Stimulated activated naive CD8-positive, alpha-beta T cell treated with anti-CD3 and anti-CD28 coated beads, Interleukin-15, amount 100 ng/mL, for 72 hours (primary cell): ENCODE measurements around the gene VWC2L.

Experiments used
- ATAC-seq: fragments of 150-1000 bp; cut with Tn5 transposase; 2 replicates; pipeline ENCODE4 v1.10.0; 2021; ENCODE audit warnings: mild to moderate bottlenecking, moderate library complexity
- DNase-seq, 2 donors: peaks; one replicate each; pipeline ENCODE4 v3.0.0; 2021 to 2022
- H3K27ac Mint-ChIP-seq, 2 donors: one replicate each; pipeline ENCODE4 v1.8.0; 2022; ENCODE audit warnings: mild to moderate bottlenecking in 2 of 2, mixed read lengths in 2 of 2, moderate library complexity in 2 of 2
- H3K27me3 Mint-ChIP-seq: one replicate; pipeline ENCODE4 v1.8.0; 2022; ENCODE audit warnings: mixed read lengths
- H3K4me1 Mint-ChIP-seq: one replicate; pipeline ENCODE4 v1.8.0; 2022; ENCODE audit warnings: mild to moderate bottlenecking, mixed read lengths
- H3K4me3 Mint-ChIP-seq, 2 donors: one replicate each; pipeline ENCODE4 v1.8.0; 2022; ENCODE audit warnings: mild to moderate bottlenecking in 2 of 2, mixed read lengths in 2 of 2, moderate library complexity in 1 of 2
- H3K9me3 Mint-ChIP-seq, 2 donors: one replicate each; pipeline ENCODE4 v1.8.0; 2022; ENCODE audit warnings: mixed read lengths in 2 of 2

Gene VWC2L

DNA sequence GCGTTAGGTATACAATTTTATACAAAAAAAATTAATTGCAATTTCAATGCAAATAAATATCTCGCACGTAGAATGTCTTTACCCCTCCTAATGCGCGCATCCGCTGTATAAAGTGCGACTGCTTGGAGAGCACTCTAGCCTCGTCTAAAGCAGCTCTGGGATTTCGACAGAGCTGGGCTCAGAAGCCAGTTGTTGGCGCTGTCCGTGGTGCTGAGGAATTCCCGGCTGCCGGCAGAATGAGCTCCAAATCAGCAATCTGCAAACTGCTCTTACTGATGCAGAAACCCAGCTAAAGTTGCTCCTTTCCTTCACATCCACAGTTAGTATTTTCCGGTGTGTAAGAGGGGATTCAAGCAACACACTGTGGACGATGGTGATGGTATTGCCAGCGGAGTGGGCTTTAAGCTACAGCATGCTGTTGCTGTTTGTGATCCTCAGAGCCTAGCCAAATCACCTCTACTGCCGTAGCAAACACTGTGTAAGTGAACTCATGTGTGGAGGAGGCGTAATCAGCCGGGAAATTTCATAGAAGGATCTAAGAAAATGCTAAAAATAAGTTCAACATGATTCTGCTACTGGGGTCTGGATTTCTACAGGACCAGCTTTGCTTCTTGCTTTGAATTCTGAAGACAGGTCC lies at the start of gene VWC2L:
Gene VWC2L (plus strand): TSS at position 137 of the 637 bp plus-strand sequence. CDS start 3,140 bp downstream, outside the sequence.
- ATAC-seq (no peak), DNase-seq (peak in 1 of 2 donors; percentile 10)
- Mint-ChIP-seq H3K4me3 (no peak within 1 kb of the TSS), H3K27me3 (no peaks in the 10 kb centered on the region), H3K4me1 (no peaks in the 10 kb centered on the region), H3K9me3 (no peaks in the 10 kb centered on the region), H3K27ac (no peak within 1 kb of the TSS)

DNA sequence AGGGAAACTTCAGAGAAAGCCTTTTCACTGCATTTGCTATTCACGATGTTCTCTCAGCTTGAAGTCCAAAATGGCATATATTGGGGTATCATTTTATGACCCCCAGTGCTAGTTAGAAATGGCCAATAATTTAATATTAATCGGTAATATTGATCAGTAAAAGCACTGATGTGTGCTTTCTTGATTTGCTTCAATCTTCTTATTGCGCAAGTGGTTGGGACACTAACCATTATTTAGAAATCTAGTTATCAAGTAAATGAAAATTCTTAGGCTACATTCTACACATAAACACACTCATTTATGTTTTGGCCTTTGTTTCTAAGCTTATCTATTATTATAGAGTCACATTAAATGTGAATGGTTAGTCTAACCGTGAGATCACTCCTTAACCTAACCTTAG lies 49.7 kb upstream of the VWC2L start:
- DNase-seq, result no peak

DNA sequence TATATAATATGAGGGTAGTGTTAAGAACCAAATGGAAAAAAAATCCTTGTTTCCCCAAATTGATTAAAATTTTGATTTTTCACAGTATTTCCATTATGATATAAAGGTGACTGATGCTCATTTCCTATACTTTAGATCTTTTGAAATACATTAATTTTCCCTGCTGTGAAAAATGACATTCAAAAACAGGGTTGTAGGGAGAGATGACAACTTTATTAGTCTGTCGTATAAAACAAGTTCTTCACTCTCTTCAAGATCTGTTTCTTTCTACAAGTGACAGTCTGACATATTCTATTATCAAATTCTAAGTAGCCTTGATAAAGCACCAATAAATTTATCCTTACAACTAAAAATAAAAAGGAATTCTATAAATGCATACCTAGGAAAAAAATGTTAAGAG lies 45.3 kb upstream of the VWC2L start:
- no peak for ATAC-seq
- no peak for DNase-seq
- H3K27me3 Mint-ChIP-seq, result no peaks in the 10 kb centered on the region

More for the DNA sequence above, 49.7 kb upstream of the VWC2L start:
- peaks cover 9 to 13% of the 10 kb centered on the region in 2 donors for H3K9me3 Mint-ChIP-seq
- no peak overlapping the region for H3K4me3 Mint-ChIP-seq
- no peak for ATAC-seq
- no peaks in the 10 kb centered on the region for H3K27me3 Mint-ChIP-seq
- no peaks in the 10 kb centered on the region for H3K4me1 Mint-ChIP-seq
- no peak overlapping the region for H3K27ac Mint-ChIP-seq

DNA sequence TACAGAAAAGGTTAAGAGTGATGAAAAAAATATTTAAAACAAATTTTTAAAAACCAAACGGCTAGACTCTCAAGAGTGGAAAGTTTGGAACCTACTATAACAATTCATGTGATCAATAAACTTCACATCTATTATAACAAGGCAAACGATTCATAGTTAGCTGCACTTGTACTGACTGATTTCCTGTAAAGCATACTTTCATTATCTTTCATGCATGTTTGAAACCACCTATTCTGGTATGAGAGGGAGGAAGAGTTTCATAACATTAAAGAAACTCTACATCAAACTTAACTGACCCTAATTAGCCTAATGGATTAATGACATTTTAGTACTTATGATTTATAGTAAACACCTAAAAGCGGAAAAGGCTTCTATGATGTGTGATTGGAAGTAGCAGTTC lies 43.7 kb upstream of the VWC2L start:
- Mint-ChIP-seq H3K27me3 (no peaks in the 10 kb centered on the region), H3K4me1 (no peaks in the 10 kb centered on the region), H3K27ac (no peak overlapping the region), H3K9me3 (no peaks in the 10 kb centered on the region), H3K4me3 (no peak overlapping the region)
- DNase-seq, result no peak
- ATAC-seq, result no peak

More for the DNA sequence above, 45.3 kb upstream of the VWC2L start:
- H3K4me3 Mint-ChIP-seq, result no peak overlapping the region
- no peak overlapping the region for H3K27ac Mint-ChIP-seq
- H3K4me1 Mint-ChIP-seq, result no peaks in the 10 kb centered on the region
- H3K9me3 Mint-ChIP-seq, result no peaks in the 10 kb centered on the region

DNA sequence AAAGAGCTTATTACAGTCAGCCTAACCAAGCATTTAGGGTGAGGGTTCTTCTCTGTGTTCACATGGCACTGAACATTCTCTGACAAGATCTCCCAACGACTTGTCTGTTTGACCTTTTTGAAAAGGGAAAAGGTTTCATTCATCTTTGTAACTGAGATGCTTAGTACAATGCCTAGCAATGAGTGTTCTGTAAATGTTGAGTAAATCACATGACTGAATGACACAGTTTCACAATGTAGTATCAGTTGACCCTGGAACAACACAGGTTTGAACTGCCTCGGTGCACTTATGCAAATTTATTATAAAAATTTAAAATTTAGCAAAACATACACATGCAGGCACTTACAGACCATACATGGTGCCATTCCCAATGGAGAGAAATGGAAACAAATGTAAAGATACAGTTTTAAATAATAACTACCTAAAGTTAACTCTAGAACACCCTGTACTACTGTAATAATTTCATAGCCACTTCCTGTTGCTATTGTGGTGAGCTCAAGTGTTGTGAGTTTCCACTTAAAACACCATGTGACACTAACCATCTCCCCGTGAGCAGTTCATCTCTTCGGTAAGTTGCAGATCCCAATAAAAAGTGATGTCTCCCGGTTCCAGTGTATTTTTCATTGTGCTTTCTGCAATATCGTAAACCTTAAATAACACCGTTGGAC lies 34.1 kb upstream of the VWC2L start:
- Mint-ChIP-seq H3K27me3 (no peaks in the 10 kb centered on the region), H3K9me3 (no peaks in the 10 kb centered on the region), H3K4me1 (no peaks in the 10 kb centered on the region), H3K27ac (no peak overlapping the region), H3K4me3 (no peak overlapping the region)
- DNase-seq (no peak), ATAC-seq (no peak)

DNA sequence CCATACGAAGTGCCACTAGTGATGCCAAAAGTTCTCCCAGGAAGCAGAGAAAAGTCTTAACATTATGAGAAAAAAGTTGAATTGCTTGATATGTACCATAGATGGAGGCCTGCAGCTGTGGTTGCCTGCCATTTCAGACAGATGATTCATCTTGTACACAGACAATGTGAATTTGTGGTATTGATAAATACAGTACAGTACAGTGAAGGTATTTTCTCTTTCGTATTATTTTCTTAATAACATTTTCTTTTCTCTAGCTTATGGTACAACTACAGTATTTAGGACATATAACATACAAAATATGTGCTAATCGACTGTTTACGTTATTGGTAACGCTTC lies 33.6 kb upstream of the VWC2L start:
- Mint-ChIP-seq H3K4me3 (no peak overlapping the region), H3K27me3 (no peaks in the 10 kb centered on the region), H3K27ac (no peak overlapping the region), H3K9me3 (no peaks in the 10 kb centered on the region), H3K4me1 (no peaks in the 10 kb centered on the region)
- DNase-seq (no peak), ATAC-seq (no peak)

DNA sequence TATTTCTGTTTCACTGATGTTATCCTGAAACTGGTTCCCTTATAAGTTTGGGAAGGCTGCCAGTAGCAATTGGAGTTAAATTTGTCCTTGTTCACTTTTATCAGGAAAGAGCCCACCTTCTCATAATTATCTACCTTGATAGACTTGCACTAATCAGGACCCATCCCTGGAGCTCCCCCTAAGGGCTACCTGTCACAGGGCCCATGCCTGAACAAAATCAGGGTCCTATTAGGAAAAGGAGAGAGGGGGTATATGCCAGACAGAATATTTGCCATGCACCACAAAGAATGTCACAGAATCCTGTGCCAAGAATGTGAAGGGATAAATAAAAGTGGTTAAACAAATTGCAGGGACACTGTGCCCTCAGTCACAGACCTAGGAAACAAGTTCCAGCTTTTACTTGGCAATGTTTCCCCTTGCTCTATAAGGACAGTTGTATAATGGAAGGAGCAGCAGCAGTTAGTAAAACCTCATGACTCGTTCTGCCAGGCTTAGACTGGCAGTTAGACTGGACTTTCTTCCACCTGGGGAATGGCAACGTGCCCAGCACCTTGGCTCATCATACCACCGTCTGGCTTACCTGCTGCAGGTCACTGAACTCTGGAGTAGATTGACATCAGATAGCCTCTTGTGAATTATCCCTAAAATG lies 32.3 kb upstream of the VWC2L start:
- H3K4me3 Mint-ChIP-seq, result no peak overlapping the region
- H3K4me1 Mint-ChIP-seq, result no peaks in the 10 kb centered on the region
- DNase-seq (no peak), ATAC-seq (no peak)
- H3K27me3 Mint-ChIP-seq, result no peaks in the 10 kb centered on the region
- H3K9me3 Mint-ChIP-seq, result no peaks in the 10 kb centered on the region
- no peak overlapping the region for H3K27ac Mint-ChIP-seq

DNA sequence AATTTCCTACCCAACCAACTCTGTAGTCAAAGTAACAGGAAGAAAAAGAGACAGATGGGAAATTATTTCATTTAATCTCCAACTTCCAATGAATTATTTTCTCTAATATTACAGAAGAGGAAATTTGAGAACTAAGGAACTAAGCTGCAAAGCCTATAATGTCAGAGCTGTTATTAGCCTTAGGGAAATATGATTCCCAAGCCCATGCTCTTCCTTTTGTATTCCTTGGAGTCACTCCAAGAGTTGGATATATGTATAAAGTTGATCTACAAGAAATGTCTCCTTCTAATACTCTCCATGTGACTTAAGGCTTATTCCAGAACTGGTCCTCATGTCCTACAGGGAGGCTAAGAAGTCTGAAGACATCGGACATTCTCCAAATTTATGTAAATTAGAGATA lies 31.6 kb upstream of the VWC2L start:
- H3K27me3 Mint-ChIP-seq, result no peaks in the 10 kb centered on the region
- no peak overlapping the region for H3K27ac Mint-ChIP-seq
- H3K4me1 Mint-ChIP-seq, result no peaks in the 10 kb centered on the region
- DNase-seq, result no peak
- no peak for ATAC-seq
- no peak overlapping the region for H3K4me3 Mint-ChIP-seq
- H3K9me3 Mint-ChIP-seq, result no peaks in the 10 kb centered on the region

DNA sequence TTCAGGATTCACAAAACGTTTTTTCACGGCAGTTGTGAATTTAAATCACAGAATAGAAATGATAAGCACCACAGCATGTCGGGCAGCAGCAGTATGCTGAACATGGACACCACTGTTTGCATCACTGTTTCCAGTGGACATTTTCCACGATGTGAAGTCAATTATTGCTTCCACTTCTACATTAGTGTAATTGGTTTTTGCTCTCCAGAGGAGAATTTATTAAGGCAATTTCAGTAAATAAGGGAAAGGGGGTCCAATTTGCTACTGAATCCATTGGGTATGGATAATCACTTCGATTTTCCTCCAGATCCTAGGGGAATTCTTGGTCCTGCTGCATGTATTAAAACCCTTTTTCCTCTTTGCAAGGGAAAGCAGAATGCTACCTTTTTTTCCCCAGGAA lies 30.2 kb upstream of the VWC2L start:
- no peak for ATAC-seq
- Mint-ChIP-seq H3K4me3 (no peak overlapping the region), H3K27ac (no peak overlapping the region), H3K27me3 (no peaks in the 10 kb centered on the region), H3K9me3 (no peaks in the 10 kb centered on the region), H3K4me1 (no peaks in the 10 kb centered on the region)
- no peak for DNase-seq

DNA sequence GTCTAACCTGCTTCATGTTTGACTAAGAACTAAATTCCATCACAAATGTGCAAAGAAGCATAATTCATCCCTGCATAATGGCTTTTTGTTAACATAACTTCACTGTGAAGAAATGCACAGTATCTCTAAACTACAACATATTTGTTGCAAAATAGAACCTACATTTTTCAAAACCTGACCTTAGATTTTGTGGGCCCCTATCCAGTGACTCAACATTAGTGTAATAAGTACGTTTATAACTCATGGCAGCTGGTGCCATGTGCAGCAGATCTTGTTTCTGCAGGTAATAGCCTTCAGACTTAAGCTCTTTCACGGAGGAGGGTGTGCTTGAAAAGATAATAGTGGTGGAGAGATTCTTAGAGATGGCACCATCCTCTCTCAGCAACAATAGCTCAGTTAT lies 28.6 kb upstream of the VWC2L start:
- Mint-ChIP-seq H3K9me3 (no peaks in the 10 kb centered on the region), H3K27ac (no peak overlapping the region), H3K4me3 (no peak overlapping the region), H3K27me3 (no peaks in the 10 kb centered on the region), H3K4me1 (no peaks in the 10 kb centered on the region)
- ATAC-seq (no peak), DNase-seq (no peak)

DNA sequence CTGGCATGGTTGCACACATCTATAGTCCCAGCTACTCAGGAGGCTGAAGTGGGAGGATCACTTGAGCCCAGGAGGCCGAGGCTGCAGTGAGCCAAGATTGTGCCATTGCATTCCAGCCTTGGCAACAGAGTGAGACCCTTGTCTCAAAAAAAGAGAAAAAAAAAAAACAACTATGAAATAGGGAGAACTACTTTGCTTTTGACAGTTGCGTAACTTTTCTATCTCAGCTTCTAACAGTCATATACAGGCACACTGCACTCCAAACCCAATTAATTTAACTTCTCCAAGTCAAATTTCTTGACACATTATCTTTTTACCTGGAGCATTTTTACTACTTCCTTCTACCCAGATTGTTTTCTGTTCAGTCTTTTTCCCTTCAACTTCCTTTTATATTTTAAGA lies 24.1 kb upstream of the VWC2L start:
- H3K4me1 Mint-ChIP-seq, result no peaks in the 10 kb centered on the region
- H3K27me3 Mint-ChIP-seq, result no peaks in the 10 kb centered on the region
- no peak overlapping the region for H3K4me3 Mint-ChIP-seq
- no peak for ATAC-seq
- H3K9me3 Mint-ChIP-seq, result no peaks in the 10 kb centered on the region
- H3K27ac Mint-ChIP-seq, result no peak overlapping the region
- DNase-seq, result no peak

DNA sequence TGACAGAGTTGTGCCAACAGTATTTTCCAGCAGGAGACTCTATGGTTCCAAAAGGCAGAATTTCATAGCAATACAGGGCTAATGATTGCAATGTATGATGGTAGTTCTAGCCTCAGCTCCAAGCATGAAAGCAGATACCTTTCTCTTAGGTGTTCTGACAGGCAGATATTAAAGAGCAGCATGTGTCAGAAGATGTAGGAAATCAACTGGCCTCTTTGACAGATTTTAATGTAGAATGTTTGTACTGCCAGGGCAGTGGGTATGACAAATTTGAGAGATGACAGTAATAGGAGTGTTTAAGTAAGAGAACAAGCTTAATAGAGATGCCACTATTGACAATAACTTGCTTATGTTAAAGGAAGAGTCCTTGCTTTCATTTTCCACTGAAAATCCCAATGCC lies 21.5 kb upstream of the VWC2L start:
- Mint-ChIP-seq H3K4me3 (no peak overlapping the region), H3K9me3 (no peaks in the 10 kb centered on the region), H3K4me1 (no peaks in the 10 kb centered on the region), H3K27me3 (no peaks in the 10 kb centered on the region), H3K27ac (no peak overlapping the region)
- DNase-seq (no peak), ATAC-seq (no peak)

DNA sequence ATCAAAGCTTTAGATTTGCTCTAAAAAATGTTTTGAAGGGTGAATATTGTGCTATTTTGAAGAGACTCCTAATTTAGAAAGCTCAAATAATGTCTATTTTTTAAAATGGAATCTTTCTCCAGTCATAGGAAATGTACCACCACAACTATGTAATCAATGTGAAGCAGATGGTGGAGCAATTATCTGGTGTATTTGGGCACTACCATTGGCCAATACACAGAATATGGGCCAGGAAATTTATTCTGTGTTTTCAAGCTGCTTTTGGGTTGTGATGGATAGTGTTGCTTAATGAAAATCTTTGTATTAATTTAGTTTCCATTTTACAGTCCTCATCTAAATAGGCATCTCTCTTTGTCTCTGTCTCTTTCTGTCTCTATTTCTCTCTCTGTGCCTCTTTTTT lies 17.1 kb upstream of the VWC2L start:
- ATAC-seq (no peak), DNase-seq (no peak)
- no peaks in the 10 kb centered on the region for H3K9me3 Mint-ChIP-seq
- no peaks in the 10 kb centered on the region for H3K27me3 Mint-ChIP-seq
- H3K4me1 Mint-ChIP-seq, result no peaks in the 10 kb centered on the region
- no peak overlapping the region for H3K27ac Mint-ChIP-seq
- no peak overlapping the region for H3K4me3 Mint-ChIP-seq

DNA sequence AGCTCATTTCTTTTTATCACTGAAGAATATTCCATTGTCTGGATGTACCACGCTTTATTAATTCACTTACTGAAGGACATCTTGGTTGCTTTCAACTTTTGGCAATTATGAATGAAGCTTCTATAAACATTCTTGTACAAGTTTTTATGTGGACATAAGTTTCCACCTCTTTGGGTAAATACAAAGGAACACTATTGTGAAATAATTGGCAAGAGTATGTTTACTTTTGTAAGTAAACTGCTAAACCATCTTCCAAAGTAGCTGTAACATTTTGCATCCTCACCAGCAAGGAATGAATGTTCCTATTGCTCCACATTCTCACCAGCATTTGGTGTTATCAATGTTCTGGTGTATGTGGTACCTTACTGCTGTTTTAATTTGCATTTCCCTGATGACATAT lies 15.8 kb upstream of the VWC2L start:
- Mint-ChIP-seq H3K27me3 (no peaks in the 10 kb centered on the region), H3K9me3 (no peaks in the 10 kb centered on the region), H3K4me1 (no peaks in the 10 kb centered on the region), H3K4me3 (no peak overlapping the region), H3K27ac (no peak overlapping the region)
- DNase-seq, result no peak
- ATAC-seq, result no peak

DNA sequence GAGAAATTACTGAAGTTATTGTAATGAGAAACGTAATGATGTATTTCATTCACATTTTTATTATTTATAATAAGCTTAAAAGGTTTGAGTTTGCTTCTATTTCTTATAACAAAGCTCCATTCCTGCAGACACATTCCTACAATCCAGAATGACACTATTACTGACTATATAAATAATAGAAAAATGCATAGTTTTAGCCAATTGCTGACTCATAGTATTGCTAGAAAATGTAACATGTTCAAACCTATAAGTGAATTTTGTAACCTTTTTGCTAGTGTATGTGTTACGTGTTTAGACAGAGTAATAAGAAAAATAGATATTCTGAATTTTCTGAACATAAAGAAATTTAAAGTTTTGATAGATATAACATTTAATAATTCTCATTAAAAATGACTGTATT lies 9.3 kb upstream of the VWC2L start:
- H3K9me3 Mint-ChIP-seq, result no peaks in the 10 kb centered on the region
- DNase-seq (no peak), ATAC-seq (no peak)
- H3K4me1 Mint-ChIP-seq, result no peaks in the 10 kb centered on the region
- no peak overlapping the region for H3K4me3 Mint-ChIP-seq
- H3K27me3 Mint-ChIP-seq, result no peaks in the 10 kb centered on the region
- H3K27ac Mint-ChIP-seq, result no peak overlapping the region

DNA sequence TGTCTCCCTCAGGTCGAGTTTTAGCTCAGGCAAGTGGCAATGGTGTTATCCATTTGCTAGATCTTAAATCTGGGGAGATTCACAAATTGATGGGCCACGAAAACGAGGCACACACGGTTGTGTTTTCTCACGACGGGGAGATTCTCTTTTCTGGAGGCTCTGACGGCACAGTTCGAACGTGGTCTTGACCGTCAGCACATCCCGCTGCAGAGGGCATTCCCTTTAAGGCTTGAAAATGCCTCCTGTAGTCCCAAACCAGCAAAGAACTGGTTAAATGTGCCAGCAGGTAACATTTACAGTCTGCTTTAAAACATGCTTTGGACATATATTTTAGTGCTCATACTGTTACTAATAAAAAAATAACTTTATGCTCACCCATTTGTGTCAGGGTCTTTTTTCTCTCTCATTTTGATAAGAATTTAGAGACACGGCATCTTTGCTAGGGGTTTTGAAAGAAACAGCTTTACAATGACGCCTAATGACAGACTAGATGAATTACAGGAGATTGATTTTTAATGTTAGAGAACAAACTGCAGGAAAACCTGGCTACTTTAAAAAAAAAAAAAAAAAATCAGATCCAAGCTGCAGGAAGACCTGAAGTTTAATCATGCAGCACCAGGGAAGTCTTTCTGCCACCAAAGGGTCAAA lies 602 bp upstream of the VWC2L start:
- Mint-ChIP-seq H3K4me1 (no peaks in the 10 kb centered on the region), H3K27ac (no peak overlapping the region), H3K4me3 (no peak overlapping the region), H3K9me3 (no peaks in the 10 kb centered on the region), H3K27me3 (no peaks in the 10 kb centered on the region)
- DNase-seq, result no peak
- ATAC-seq, result no peak
